Astrocyte of the spinal cord (primary cell): Measurements from ENCODE around the gene HOXD3.

Experiments
- DNase-seq: peaks from one replicate; pipeline ENCODE4 v3.0.0; 2011; ENCODE audit warnings: low read depth, low spot score
- H3K4me3 ChIP-seq: 2 replicates; pipeline ENCODE4 v1.5.1; 2011; ENCODE audit warnings: low read depth, mild to moderate bottlenecking, low read length, moderate library complexity
- in situ Hi-C: cut with HindIII; loops from 2 replicates; pipeline ENCODE4 v1.10.0; 2017; ENCODE audit warnings: low sequenced_read_pairs
- TF ChIP-seq, protein P1 (sequence below): IDR thresholded peaks from 2 replicates; pipeline ENCODE4 v1.5.1; 2012; ENCODE audit warnings: low read depth, mild to moderate bottlenecking, low read length, inconsistent platforms

The HOXD3 gene

DNA sequence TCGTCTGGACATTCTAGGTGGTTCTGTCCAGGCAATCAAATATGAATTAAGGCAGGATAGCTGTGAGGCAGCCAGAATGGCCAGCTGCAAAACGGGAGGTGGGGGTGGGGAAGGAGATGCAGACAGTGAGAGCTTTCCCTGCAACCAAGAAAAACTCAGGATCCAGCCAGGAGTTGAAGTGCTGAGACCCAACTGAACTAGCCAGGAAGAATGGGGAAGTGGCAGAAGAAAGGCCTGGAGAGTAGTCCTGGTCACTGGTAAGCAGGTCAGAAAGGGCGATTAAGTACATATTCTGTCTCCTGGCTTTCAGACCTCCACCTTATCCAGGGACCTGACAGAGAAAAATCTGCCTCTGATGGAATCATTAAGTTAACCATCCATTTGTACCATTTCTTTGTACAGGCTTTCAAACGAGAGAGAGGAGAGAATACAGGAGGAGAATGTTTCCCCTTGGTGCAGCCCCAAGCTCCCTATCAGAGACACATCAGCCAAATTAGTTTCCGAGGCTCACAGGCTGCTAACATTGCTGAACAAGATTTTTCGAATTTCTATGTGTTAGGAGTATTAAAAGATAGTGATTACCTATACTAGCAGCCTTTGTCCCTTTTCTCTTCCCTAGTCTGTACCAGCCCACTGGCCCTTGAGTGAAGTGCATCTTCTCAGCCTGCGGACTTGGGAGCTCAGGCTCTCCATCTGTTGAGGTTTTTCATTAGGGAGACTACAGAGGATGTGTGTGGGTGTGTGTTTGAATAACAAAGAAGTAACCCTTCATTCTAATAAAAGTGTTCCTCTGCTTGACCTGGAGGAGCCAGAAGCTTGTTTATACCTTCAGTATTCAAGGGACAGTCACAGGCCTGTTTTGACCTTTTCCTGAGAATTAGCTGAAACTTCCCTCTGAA, 18.9 kb downstream of the HOXD3 start:
- H3K4me3 ChIP-seq: no peak overlapping the region
- DNase-seq: no peak
- TF ChIP-seq, protein P1, sequence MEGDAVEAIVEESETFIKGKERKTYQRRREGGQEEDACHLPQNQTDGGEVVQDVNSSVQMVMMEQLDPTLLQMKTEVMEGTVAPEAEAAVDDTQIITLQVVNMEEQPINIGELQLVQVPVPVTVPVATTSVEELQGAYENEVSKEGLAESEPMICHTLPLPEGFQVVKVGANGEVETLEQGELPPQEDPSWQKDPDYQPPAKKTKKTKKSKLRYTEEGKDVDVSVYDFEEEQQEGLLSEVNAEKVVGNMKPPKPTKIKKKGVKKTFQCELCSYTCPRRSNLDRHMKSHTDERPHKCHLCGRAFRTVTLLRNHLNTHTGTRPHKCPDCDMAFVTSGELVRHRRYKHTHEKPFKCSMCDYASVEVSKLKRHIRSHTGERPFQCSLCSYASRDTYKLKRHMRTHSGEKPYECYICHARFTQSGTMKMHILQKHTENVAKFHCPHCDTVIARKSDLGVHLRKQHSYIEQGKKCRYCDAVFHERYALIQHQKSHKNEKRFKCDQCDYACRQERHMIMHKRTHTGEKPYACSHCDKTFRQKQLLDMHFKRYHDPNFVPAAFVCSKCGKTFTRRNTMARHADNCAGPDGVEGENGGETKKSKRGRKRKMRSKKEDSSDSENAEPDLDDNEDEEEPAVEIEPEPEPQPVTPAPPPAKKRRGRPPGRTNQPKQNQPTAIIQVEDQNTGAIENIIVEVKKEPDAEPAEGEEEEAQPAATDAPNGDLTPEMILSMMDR: no peak
- in situ Hi-C loops: no loop called here

DNA sequence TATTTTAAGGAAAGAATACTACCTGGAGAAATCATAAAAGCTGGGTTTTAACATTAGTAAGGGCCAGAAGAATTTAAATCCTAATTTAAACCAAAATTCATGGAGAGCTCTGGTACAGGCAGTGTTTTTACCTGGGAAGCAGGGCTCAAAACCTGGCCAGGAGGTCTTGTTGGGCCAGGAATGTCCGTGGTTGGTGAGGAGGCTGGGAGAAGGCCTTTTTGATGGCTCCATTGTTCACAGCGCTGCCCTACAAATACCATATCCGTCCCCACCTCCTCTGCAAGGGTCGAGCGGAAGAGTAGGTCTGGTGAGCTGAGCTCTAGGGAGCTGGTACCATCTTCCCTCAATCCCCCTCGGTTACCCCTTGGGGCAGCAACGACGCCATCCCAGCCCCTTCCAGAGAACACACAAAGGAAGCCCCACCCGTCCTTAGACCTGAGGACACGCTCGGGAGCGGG, 20.5 kb downstream of the HOXD3 start:
- in situ Hi-C loops: no loop called here
- no peak for DNase-seq
- no peak overlapping the region for H3K4me3 ChIP-seq
- TF ChIP-seq, protein P1: no peak

- DNase-seq: peak; percentile 53
- TF ChIP-seq, protein P1: no peak
- peak overlapping the region; percentile 24 for H3K4me3 ChIP-seq
- in situ Hi-C loops: no loop called here
These were observed 21.1 kb downstream of the HOXD3 start for GRCh38 chr2:176178038-176178756.

GRCh38 chr2:176178757-176179295, 21.7 kb downstream of the HOXD3 start:
- TF ChIP-seq, protein P1: no peak
- in situ Hi-C loops: no loop called here
- DNase-seq: no peak
- no peak overlapping the region for H3K4me3 ChIP-seq

GRCh38 chr2:176181551-176181950, 24.4 kb downstream of the HOXD3 start:
- TF ChIP-seq, protein P1: no peak
- no peak for DNase-seq
- H3K4me3 ChIP-seq: no peak overlapping the region
- in situ Hi-C loops: no loop called here

GRCh38 chr2:176182671-176183070, 25.6 kb downstream of the HOXD3 start:
- DNase-seq: no peak
- in situ Hi-C loops: no loop called here
- no peak overlapping the region for H3K4me3 ChIP-seq
- TF ChIP-seq, protein P1: no peak
